Neural cell (in vitro differentiated cells): ENCODE results near the gene TEDC2.

Source experiments
- CTCF ChIP-seq: fragments of 450-650 bp; IDR thresholded peaks from 2 replicates; pipeline ENCODE4 v1.5.1; 2014; ENCODE audit warnings: antibody characterized with exemption, mild to moderate bottlenecking, moderate library complexity; ENCODE audit not compliant: poor library complexity, severe bottlenecking
- EP300 ChIP-seq: fragments of 450-650 bp; conservative IDR thresholded peaks from 2 replicates; pipeline ENCODE4 v1.6.1; 2014; ENCODE audit warnings: antibody characterized with exemption, mild to moderate bottlenecking, moderate library complexity; ENCODE audit not compliant: poor library complexity, severe bottlenecking
- EZH2 ChIP-seq: fragments of 200-600, 300-800 bp; shearing (Covaris generic), sonication (generic); IDR thresholded peaks from 2 replicates; pipeline ENCODE4 v1.6.1; 2014; ENCODE audit warnings: antibody characterized with exemption, low read length, borderline replicate concordance, mild to moderate bottlenecking; ENCODE audit not compliant: insufficient read depth, poor library complexity, severe bottlenecking
- MXI1 ChIP-seq: fragments of 450-650 bp; conservative IDR thresholded peaks from 2 replicates; pipeline ENCODE4 v1.6.1; 2014; ENCODE audit warnings: antibody characterized with exemption, mild to moderate bottlenecking; ENCODE audit not compliant: poor library complexity, severe bottlenecking
- POLR2AphosphoS5 ChIP-seq: IDR thresholded peaks from 2 replicates; pipeline ENCODE4 v1.6.1; 2012
- REST ChIP-seq: IDR thresholded peaks from 2 replicates; pipeline ENCODE4 v1.6.1; 2012; ENCODE audit warnings: borderline replicate concordance
- TAF1 ChIP-seq: IDR thresholded peaks from 2 replicates; pipeline ENCODE4 v1.6.1; 2012; ENCODE audit warnings: low read depth

- no peak for TF ChIP-seq CTCF
- no peak for TF ChIP-seq POLR2AphosphoS5
- no peak for TF ChIP-seq REST
- TF ChIP-seq MXI1 = no peak
- no peak for TF ChIP-seq EP300
- TF ChIP-seq EZH2 = no peak
- TF ChIP-seq TAF1 = no peak
These were observed 45.8 kb downstream of the TEDC2 start for GRCh38 chr16:2505695-2506094.
